Stimulated activated naive CD4-positive, alpha-beta T cell treated with Interleukin-2 at 50 U/mL for 16 hours (primary cell): Measurements from ENCODE around the gene RUNX3.

ENCODE experiments used
- DNase-seq: peaks from one replicate; lab custom pipeline; 2025; lab: John Stamatoyannopoulos, UW

Gene RUNX3

DNA sequence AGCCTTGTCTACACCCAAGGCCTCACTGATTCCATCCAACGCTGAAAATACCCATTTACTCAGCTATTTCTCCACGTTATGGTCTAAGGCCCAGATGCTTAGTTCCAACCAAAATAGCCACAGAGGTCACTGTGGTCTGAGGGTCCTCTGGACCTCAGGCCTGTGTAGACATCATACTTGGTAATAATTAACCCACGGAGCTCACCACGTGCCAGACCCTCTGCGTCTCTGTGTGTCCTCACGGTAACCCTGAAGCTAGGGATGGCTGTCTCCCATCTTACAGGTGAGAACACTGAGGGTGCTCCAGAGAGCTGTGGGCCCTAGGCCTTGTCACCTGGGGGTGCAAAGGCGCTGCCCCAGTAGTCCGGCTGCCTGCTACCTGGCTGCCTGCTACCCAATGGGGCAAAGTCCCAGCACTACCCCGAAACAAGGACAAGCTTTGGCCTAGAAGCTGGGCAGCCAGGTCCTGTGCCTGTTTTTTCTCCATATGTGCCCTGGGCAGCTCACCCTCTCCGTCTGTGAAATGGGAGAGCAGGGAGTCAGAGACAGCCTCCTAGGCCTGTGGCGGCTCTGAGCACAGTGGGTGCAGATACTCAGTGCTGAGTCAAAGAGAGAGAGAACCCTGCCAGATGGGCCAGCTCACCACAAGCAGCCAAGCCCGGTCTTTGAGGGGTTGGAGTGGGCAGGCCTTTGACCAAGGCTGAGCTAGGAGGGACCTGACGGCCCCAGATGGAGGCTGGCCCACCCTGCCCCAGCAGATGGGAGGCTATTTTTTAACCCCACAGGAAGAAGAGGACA, 17.0 kb upstream of the RUNX3 start:
- no peak for DNase-seq

DNA sequence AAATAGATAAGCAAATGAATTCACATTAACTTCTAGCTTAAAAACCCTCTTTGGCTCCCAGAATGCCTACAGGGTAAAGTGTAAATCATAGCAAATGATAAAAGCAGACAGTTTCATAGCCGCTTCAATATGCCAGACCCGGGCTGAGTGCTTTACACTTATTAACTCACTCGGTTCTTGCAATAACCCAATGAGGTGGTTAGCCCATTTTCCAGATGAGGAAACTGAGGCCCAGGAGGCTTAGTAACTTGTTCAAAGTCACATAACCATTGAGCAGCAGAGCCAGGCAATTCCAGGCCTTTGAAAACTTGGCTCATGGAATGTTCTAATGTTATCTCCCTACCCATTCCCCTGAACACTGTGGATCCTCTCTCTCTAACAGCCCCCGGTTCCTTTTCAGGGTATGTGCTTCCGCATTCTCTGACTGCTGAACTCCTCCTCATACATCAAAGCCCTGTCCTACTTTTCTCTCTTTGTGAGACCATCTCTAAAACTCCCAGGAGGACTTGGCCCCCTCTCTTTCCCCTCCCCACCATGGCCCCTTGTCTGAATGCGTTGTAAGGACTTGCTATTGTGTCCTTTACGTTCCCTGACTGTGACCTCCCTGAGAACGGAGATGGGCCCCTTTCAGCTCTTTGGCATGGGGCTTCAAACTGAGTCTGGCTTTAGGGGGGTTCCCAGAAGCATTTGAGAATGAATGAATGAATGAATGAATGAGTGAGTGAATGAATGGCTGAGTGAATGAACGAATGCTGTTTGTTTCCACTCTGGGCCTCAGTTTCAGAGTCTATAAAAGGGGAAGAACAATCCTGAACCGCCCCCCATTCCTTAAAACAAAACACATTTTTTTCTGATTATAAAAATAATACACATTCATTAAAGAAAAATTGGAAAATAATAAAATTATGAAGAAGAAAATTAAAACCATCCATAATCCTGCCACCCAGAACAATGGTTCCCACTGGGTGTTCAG, 15.6 kb upstream of the RUNX3 start:
- no peak for DNase-seq

DNA sequence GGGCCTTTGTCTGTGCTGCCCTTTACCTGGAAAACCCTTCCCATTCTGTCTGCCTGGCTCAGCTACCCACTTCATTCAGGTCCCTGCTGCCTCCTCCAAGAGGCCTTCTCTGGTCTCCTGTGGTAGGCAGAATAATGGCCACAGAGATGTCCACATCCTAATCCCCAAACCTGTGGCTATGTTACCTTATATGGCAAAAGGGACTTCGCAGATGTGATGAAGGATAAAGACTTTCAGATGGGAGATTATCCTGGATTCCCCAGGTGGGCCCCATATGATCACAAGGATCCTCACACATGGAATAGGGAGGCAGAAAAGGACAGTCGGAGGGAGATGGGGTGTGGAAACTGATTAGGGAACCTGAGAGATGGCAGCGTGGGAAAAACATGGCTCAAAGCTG, 14.2 kb upstream of the RUNX3 start:
- no peak for DNase-seq

DNA sequence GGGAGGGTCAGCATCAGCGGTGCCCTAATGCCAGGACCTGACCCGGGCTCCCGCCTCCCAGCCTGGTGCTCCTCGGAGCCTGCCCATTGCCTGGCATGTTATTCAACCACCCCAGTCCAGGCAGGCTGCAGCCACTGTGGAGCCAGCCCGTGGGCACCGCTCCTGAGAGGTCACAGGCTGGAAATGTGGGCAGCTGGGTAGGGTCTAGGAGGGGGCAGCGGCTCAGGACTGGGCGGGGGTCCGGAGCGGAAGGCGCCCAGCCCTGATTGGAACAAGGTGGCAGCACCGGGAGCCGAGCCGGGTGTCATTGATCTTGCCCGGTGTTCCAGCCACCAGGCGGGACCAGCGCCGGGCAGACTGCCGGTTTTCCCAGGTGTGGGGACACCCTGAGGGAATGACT, 12.7 kb upstream of the RUNX3 start:
- DNase-seq: no peak

DNA sequence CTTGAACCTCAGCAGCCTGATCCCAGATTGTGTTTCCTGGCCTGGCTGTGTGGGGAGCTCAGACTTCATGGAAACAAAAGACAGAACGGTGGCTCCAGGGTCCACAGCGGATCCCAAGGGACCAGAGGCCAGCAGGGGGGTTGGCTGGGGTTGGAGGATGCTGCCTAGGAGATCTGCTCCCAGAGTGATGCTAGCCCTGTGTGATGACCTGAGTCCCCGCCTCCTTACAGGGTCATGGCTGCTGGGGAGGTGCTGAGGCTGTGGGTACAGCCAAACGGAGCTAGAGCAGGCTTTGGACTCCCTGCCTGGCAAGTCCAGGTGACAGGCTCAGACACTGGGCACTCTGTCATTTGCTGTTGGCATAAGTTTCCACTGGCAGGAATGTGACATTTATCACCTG, 11.5 kb upstream of the RUNX3 start:
- DNase-seq: no peak

DNA sequence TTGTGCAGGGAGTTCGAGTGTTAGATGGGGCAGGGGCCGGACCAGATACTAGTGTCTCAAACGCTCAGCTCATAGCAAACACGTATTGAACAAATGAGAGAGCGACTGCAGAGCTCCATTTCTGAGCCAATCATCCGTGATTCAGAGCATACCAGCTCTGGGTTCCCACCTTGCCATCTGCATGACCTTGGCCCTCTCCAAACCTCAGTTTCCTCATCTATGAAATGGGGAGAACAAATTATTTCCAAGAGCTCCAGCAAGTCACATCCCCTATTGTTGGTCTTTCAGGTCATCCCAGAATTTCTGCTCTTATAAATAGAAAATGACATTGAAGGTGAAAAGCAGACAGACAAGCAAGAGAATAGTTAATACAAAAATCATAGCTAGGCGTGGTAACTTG, 10.2 kb upstream of the RUNX3 start:
- no peak for DNase-seq

DNA sequence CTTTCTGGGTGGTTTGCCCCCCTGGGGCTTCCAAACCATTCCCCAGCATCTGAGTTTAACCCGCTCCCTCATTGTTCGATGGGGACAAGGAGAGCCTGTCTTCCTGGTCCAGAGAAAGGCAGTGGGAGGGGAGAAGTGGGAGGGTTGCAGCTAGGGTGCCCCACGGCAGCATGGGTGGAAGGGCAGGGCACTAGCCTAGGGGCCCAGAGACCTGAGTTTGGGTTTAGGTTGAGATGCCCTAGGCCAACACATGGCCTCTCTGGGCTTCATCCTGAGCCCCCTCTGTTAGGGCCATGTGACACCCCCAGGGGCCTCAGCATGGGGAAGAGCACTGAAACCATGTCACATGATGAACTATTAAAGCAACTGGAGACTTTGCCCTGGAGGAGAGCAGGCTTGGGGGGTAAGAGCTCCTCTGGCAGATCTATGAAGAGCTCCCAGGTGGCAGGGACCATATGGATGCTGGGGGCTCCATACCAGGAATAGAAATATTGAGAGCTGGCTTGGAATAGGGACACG, 9.7 kb upstream of the RUNX3 start:
- DNase-seq: no peak

DNA sequence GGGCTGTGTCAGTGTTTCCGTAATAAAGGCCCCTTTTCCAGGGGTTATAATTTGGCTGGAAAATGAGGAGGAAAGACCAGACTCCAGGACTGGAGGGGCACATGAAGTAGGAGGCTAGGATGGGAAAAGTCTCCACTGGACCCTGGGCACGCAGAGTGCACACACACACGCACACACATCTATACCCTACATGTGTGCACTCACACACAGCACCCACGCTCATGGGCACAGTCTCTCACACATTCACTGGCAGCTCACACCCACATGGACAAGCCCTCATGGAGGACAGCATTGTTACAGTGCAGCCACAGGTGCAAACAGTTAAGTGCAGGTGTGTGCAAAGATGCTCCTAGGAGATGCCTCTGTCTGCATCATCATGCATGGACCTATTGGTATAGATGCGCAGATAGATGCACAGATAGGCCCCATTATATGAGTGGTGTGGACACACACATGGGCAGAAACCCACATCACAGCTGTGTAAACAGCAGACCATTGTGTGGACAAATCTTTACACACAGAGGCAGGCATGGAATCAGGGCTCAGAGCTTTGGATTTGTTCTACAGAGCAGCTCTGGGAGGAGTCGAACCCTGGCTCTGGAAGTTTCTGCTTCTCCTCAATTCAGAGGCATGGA, 9.1 kb upstream of the RUNX3 start:
- no peak for DNase-seq

DNA sequence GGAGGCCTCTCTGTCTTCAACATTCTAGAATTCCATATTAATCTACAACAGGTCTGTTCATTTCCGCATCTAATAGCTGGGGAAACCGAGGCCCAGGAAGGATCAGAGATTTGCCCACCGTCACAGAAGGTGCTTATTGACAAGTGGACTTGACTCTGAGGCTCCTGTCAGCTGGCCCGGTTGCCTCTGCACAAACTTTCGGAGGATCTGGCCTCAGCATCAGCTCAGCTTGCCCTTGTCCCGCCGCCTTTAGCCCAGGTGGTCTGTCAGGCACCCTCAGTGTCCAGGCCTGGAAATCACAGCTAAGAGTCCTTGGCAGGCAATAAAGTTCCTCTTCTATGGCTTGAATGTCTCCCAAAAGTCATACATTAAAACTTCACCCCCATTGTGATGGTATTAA, 8.2 kb upstream of the RUNX3 start:
- no peak for DNase-seq

DNA sequence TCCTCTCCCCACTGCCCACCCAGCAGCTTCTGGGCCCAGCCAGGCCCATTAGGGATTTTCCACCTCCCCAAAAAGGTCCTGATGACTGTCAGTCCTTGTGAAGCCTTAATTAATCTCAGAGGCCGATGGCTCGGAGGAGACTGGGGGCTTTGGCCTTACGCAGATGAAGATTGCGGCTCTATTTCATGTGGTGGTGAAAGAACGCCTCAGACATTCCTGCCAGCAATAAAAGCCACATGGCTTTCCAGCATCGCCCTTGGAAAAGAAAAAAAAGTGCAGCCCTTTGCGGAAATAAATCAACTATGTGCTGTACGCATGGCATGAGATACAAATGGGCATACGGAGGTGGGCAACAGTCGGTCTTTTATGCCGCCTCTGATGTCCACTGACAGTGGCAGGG, 6.6 kb upstream of the RUNX3 start:
- DNase-seq: no peak

DNA sequence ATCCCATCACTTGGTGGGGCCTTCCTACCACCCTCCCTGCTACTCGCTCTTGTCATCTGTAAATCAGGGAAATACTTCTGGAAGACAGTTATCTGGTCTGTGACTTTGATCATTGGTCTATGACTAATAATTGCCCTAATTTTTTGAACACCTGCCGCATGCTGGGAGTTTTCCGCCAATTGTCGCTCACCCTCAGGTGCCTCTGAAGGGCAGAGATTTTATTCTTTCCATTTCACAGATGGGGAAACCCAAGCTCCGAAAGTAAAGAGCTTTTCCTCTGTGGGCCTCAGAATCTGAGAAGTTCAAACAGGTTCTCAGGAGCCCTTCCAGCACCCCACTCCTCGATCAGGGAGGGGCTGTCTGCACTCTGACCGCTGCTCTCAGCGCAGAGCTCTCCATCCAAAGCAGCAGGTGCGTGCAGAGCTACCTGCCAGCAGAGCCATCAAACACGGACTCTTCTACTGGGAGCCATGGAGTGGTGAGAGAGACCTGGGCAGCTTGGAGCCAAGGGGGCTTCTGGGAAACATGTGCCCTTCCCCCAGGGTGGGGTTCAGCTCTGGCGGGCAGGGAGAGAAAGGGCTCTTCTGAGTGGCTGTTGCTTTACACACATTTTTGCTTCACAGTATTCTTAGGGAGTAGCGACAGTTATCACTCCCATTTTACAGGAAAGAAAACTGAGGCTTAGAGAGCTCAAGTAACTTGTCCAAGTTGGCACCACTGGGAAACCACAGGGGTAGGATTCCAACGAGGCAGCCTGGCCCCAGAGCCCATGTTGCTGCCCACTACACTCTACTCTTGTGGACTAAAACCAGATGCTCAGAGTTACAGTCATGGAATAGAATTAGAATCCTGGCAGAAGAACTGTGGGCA, 5.8 kb upstream of the RUNX3 start:
- DNase-seq: no peak

DNA sequence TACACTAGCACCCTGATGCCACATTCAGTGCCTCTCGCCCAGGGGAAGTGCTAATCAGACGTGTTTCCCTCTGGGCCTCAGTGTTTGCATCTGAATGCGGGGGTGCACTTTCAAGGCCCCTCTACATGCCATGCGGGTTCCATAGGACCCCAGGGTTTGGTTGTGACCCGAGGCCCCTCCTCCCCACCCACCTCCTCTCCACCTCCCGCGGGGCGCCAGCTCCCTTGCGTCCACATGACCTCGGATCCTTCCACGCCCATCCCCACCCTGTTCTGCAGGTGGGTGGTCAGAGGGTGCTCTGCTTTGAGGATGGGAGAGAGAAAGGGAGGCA, 5.1 kb upstream of the RUNX3 start:
- DNase-seq: no peak

DNA sequence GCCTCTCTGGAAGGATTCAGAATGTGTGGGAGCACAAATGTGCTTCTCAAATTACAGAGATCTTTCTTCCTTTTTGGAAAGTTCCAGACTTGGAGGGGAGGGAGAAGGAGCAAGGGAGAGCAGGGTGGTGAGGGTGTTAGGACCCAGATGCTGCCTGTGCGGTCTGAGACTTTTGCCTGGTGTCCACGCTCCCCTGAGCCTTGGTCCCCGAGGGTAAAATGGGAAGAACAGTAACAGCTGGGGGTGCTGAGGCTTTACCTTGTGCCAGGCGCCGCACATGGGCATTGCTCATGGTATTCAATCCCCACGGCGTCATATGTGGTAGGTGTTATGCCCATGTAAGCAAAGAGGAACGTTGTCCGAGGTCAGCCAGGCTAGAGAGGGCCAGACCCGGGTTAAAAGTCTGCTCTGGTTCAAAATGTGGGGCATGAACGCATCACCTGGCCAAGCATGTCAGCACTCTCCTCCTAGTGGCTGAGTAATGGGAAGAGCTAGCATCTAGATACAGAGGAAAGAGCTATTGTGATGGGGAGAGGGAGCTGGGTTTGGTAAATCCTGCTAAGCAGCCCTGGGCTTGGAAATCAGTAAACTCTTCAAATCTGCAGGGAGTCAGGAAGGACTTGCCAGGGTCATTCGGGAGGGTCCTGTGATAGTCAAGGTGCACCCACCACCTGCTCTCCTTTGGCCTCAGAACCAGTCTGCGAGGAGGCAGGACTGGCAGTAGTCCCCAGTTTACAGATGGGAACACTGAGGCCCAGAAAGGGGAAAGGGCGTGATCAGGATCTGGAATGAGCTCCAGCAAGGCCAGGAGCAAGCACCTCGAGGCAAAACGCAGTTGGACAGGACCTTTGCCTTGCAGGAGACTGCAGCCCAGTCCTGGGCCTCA, 4.5 kb upstream of the RUNX3 start:
- DNase-seq: no peak

DNA sequence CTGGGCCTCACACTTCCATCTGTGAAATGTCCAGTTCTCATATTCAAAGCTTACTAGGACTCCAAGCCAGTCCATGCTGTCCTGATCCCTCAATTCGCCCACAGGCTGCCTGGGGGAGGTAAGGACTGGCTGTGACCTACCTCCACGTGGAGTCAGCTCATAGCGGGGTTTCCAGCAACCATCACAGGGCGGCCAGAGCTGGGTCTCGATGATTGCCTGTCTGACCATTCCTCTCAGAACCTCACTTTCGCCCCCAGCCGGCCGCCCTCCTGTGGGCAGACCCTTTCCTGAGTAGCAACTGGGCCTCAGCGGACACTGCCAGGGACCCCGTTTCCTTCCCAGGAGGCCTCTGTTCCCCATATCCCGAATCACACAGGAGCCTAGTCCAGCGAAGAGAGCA, 3.4 kb upstream of the RUNX3 start:
- no peak for DNase-seq

DNA sequence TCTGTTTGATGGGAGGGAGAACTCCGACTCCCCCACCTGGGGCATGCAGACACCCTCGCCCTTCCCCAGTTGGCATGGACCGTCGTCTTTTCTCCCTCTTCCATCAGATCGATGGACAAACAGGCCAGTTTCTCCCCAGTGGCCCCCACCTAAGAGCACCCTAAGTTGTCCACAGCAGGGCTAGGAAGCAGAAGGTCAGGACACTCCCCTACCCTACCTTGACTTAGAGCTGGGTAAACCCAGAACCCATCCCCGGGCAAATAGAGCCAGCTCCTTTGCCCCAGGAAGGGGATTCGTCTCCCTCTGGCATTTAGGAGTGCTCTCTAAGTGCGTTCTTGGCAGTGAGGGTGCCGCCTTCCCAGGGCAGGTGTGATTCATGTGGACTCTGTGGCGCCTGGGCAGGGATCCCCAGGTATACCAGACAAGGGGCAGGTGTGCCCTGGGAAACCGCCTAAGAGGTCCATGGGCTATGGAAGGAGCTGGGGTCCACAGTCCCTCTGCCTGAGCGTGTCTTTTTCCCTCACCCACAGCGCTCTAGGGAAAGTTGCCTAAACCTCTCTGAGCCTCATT, 2.7 kb upstream of the RUNX3 start:
- DNase-seq: no peak

DNA sequence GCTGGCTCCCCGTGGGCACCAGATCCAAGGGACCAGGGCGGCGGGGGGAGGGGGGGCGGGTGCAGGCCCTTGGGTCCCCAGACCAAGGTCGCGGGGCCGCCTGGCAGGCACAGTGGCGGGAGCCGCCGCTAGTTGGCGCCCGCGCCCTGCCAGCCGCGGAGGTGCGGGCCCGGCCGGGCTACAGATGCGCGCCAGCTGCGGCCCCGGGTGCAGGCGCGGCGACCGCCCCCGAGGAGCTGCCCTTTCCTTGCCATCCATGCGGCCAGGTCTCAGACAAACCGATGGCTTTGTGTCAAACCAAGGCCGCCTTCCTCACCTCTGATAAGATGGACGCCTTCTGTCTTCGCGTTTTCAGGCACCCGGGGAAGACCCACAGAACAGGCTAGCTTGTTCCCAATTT, 2.2 kb upstream of the RUNX3 start:
- DNase-seq: peak; percentile 38

DNA sequence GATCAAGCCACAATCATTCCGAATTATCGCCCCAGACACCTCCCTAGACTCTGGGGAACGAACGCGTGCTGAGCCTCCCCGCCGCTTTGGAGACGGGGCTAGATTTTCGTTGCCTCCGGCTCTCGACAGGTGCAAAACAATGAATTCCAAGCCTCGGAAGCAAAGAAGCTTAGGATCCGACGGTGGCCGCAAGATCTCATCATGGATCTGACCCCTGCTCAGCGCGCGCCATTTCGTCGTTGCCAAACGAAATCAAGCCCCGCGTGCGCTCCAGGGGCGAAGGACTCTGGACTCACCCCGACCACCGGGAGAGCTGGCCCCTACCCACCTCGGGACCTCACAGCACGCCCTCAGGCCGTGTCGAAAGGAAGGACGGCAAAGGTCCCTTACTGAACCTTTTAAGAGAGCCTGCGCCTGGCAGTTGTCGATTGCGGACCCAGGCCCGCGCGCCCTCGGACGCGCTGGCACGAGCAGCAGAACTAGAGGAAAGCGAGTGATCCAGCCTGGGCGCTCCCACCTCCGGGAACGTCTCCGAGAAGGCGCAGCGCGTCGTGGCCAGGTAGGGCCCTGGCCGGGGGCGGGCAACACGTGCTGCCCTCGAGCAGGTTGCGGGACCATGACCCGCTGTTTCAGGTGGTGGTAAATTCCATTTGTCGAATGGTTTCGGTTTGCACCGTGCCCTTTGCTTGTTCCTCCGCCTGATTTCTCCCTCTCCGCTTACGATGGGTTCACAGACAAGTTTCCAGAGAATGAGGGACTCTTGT, 1.6 kb upstream of the RUNX3 start:
- no peak for DNase-seq

DNA sequence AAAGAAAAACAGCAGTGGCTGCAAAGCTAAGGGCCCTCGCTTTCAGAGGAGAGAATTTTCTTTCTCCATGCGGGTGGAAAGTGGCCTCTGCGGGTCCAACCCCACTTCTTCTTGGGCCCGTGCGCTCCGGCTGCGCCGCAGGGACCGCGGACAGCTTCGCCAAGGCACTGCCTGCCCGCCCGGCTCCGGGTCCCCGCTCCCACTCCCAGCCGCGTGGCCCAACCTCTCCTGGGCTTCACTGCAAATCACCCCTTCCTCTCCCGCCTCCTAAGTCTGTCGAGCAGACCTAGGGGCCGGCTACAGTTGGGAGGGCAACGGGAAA, 1.0 kb upstream of the RUNX3 start:
- DNase-seq: no peak

DNA sequence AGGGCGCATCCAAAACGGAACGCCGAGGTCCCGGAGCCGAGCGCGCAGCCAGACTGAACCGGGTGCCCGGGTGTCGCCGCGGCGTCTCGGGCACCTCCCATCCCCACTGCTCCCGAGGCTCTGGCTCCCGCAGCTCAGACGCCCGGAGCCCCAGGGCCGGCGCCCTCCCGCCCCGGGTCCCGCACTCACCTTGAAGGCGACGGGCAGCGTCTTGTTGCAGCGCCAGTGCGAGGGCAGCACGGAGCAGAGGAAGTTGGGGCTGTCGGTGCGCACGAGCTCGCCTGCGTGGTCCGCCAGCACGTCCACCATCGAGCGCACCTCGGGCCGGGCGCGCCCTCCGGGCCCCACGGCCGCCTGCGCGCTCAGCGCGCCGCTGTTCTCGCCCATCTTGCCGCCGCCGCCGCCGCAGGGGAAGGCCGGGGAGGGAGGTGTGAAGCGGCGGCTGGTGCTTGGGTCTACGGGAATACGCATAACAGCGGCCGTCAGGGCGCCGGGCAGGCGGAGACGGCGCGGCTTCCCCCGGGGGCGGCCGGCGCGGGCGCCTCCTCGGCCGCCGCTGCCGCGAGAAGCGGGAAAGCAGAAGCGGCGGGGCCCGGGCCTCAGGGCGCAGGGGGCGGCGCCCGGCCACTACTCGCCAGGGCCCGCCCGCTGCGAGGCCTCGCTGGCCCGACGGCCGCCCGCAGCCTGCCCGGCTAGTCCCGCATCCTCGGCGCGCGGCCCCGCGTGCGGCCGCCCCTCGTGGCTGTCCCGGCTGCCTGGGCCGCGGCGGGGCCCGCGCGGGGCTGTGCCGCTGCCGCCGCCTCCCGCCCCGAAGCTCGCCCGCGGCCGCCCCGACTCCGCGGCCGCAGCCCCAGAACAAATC, 447 bp downstream of the RUNX3 start:
- DNase-seq: peak; percentile 57
